Fibroblast of mammary gland (primary cell): ENCODE results near the gene SP2.
A peak's percentile ranks its signal among the peaks of the same experiment; 100 is the strongest.

Experiments used
- DNase-seq: peaks from one replicate; pipeline ENCODE4 v3.0.0-alpha.2; 2010; ENCODE audit warnings: low read depth
- H3K4me3 ChIP-seq: 2 replicates; pipeline ENCODE4 v1.5.1; 2011; ENCODE audit warnings: low read depth, mild to moderate bottlenecking, low read length, moderate library complexity; ENCODE audit not compliant: control insufficient read depth
- TF ChIP-seq, protein P1 (sequence below): conservative IDR thresholded peaks from 2 replicates; pipeline ENCODE4 v1.5.1; 2011; ENCODE audit warnings: low read depth, low read length, inconsistent platforms; ENCODE audit not compliant: control insufficient read depth, insufficient read depth

Gene SP2

DNA sequence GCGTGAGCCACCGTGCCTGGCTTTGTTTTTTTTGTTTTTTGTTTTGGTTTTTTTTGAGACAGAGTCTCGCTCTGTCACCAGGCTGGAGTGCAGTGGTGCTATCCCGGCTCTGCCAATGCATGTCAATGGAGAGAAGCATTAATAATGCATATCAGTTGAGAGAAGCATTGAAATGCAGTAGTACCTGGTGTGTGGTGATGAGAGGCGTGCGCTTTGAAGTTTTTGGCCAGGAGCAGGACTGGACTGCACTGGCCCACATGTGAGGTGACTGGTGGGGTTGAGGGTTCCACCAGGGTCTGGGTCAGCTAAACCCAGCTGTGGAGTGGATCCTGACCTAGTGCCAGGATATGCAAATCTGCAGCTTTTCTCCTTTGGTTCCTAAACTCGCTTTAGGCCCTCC, 5.4 kb downstream of the SP2 start:
- TF ChIP-seq, protein P1, sequence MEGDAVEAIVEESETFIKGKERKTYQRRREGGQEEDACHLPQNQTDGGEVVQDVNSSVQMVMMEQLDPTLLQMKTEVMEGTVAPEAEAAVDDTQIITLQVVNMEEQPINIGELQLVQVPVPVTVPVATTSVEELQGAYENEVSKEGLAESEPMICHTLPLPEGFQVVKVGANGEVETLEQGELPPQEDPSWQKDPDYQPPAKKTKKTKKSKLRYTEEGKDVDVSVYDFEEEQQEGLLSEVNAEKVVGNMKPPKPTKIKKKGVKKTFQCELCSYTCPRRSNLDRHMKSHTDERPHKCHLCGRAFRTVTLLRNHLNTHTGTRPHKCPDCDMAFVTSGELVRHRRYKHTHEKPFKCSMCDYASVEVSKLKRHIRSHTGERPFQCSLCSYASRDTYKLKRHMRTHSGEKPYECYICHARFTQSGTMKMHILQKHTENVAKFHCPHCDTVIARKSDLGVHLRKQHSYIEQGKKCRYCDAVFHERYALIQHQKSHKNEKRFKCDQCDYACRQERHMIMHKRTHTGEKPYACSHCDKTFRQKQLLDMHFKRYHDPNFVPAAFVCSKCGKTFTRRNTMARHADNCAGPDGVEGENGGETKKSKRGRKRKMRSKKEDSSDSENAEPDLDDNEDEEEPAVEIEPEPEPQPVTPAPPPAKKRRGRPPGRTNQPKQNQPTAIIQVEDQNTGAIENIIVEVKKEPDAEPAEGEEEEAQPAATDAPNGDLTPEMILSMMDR, result no peak
- DNase-seq, result no peak
- H3K4me3 ChIP-seq, result no peak overlapping the region

DNA sequence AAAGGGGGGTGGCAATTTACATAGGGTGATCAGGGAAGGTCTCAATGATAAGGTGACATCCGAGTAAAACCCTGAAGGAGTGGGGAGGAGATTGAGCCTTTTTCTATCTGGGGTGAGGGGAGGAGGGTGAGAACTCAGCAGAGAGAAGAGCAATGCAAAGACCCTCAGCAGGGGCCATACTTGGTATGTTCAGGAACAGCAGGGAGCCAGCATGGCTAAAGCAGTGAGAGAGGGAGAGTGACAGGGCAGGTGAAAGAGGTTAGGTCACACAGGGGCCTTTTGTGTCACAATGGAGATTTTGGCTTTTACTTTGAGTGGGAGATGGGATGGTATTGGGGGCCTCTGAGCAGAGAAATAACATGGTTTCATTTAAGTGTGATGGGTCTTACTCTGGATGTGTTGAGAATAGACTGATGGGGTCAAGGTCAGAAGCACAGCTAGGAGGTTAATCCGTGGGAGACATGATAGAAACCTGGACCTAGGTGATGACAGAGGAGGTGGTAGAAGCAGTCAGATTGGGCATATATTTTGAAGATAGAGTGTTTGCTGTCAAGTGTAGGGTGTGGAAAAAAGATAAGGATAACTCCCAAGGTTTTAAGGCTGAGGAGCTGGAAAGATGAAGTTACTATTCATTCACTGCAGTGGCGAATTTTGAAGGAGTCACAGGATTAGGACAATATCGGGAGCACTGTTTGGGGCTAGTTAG, 6.2 kb downstream of the SP2 start:
- TF ChIP-seq, protein P1, result no peak
- no peak overlapping the region for H3K4me3 ChIP-seq
- no peak for DNase-seq

DNA sequence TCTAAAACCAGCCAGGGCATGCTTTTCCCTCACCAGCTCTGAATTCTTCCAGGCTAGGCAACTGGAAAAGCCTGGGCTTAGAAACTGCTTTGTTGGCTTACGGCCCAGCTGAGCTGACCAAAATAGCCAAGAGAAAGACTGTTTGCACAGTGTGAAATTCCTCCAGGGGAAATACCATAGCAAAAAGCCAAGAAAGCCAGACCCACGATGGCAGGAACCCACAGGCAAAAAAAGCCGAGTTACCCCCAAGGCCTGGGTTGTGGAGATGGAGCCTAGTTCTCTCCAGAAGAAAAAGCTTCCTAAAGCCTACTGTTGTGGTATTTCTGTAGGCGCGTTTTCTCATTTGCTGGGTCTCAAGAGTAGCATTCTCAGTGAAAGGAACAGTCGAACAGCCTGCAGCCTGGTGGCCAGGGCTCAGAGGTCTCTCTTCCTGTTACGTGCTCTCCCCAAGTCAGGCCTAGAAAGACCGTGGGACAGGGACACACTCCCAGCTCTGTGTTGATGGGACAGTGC, 9.2 kb downstream of the SP2 start:
- peak; percentile 59 for DNase-seq
- no peak overlapping the region for H3K4me3 ChIP-seq
- TF ChIP-seq, protein P1, result no peak

DNA sequence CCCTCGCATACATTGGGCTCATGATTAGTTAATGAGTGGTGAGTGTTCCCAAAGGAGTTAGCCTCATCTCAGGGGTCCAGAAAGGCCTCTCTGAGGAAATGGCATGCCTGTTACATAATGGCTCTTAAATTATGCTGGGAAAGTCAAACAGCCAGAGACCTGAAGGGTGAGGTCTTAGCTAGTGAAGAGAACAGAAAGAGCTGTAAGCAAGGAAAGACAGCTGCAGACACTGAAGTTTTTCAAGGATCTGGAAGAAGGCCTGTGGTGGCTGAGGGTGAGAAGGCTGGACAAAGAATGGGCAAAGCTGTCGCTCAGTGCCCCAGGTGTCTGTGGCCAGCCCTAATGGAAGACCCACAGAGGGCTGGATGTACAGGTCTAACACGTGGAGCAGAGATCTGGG, 10.4 kb downstream of the SP2 start:
- no peak overlapping the region for H3K4me3 ChIP-seq
- TF ChIP-seq, protein P1, result no peak
- DNase-seq, result no peak

DNA sequence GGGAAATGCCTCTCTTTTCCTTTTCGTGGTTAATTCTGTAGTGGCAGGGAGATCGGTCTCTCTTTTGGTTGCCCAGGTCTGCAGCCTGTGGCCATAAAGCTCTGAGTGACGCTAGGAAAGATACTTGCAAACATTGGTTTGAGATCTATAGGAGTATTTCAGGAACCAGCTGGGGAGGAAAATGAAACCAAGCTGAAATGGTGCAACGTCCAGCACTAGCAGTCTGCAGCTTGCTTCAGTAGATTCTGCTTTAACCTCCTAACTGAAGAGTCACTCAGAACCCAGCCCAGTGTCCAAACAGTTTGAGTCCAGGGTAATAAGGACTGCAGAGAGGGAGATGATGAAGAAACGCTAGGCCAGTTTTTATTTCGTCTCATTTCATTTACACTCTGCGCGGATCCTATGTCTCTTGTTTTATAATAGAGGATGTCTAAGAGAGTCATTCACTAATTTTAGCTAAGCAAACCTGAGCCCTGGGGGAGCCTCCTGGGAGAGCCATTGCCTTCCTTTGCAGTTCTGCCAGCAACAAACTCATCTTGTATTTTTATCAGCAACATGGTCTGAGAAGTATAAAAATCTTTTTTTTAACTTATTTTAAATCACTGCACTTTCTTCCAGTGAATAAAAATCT, 12.0 kb downstream of the SP2 start:
- no peak overlapping the region for H3K4me3 ChIP-seq
- TF ChIP-seq, protein P1, result no peak
- no peak for DNase-seq

DNA sequence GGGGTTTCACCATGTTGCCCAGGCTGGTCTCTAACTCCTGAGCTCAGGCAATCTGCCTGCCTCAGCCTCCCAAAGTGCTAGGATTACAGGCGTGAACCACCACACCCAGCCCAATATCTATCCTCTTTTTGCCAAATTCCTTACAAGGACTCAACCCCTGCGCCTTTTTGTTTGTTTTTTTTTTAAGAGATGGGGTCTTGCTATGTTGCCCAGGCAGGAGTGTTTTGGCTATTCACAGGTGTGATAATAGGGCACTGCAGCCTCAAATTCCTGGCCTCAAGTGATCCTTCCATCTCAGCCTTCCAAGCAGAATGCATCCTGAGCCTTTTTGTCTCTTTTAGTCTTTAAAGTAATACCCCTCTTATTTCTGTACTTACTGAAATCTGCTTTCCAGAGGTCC, 17.0 kb downstream of the SP2 start:
- TF ChIP-seq, protein P1, result no peak
- no peak for DNase-seq
- H3K4me3 ChIP-seq, result no peak overlapping the region
